HepG2 (cell line): Measurements from ENCODE around the gene REPIN1. TPM values are rescaled to one million over a fixed set of nuclear protein-coding genes. Genes with fewer than 3 reads are reported as not detected.

Experiments used
- BHLHE40 ChIP-seq: IDR thresholded peaks from 2 replicates; pipeline ENCODE4 v1.6.1; 2011; ENCODE audit warnings: low read length, improper control_type of control experiment
- HMG20B ChIP-seq: conservative IDR thresholded peaks from 2 replicates; pipeline ENCODE4 v1.6.1; 2016; ENCODE audit warnings: missing genetic modification reagents, missing compliant biosample characterization
- HNF4G ChIP-seq, 2 experiments: sonication (generic) in 1 of 2; formaldehyde crosslinking in 1 of 2; IDR thresholded peaks; 2 replicates each; pipeline versions ENCODE4 v1.4.0 to v1.6.1; 2011 to 2020; ENCODE audit warnings: borderline replicate concordance in 2 of 2, low read depth in 2 of 2, mild to moderate bottlenecking in 2 of 2, low read length in 1 of 2, missing genetic modification reagents in 1 of 2, moderate library complexity in 1 of 2
- HOXA9 ChIP-seq: sonication (generic); formaldehyde crosslinking; IDR thresholded peaks from 2 replicates; pipeline ENCODE4 v1.8.1; 2022; ENCODE audit warnings: missing genetic modification reagents, mild to moderate bottlenecking, moderate library complexity, borderline replicate concordance
- KLF16 ChIP-seq, 2 experiments: sonication (generic) in 1 of 2; formaldehyde crosslinking in 1 of 2; IDR thresholded peaks; 2 replicates each; pipeline versions ENCODE4 v1.6.1 to v1.8.0; 2016 to 2023; ENCODE audit warnings: missing genetic modification reagents in 2 of 2, missing compliant biosample characterization in 1 of 2
- MED1 ChIP-seq: sonication (generic); formaldehyde crosslinking; IDR thresholded peaks from 2 replicates; pipeline ENCODE4 v1.4.0; 2020; ENCODE audit warnings: missing genetic modification reagents
- MED8 ChIP-seq: sonication (generic); formaldehyde crosslinking; IDR thresholded peaks from 2 replicates; pipeline ENCODE4 v1.8.1; 2023; ENCODE audit warnings: mild to moderate bottlenecking, missing genetic modification reagents; ENCODE audit not compliant: insufficient replicate concordance
- MYC ChIP-seq: sonication (generic); formaldehyde crosslinking; IDR thresholded peaks from 2 replicates; pipeline ENCODE4 v1.9.0; 2021; ENCODE audit warnings: missing genetic modification reagents, borderline replicate concordance
- NFE2 ChIP-seq: sonication (generic); formaldehyde crosslinking; IDR thresholded peaks from 2 replicates; pipeline ENCODE4 v1.4.0; 2020; ENCODE audit warnings: missing genetic modification reagents
- POLR2AphosphoS5 ChIP-seq: IDR thresholded peaks from 2 replicates; pipeline ENCODE4 v1.6.1; 2012; ENCODE audit warnings: low read depth, low read length
- RAD51 ChIP-seq: fragments of 450-650 bp; IDR thresholded peaks from 2 replicates; pipeline ENCODE4 v1.6.1; 2016; ENCODE audit warnings: borderline replicate concordance
- TGIF2 ChIP-seq: IDR thresholded peaks from 2 replicates; pipeline ENCODE4 v1.6.1; 2016; ENCODE audit warnings: control low read depth, missing compliant biosample characterization
- TMF1 ChIP-seq: sonication (generic); formaldehyde crosslinking; IDR thresholded peaks from 2 replicates; pipeline ENCODE4 v1.8.1; 2022; ENCODE audit warnings: low read depth, missing genetic modification reagents
- ZBTB38 ChIP-seq: sonication (generic); formaldehyde crosslinking; IDR thresholded peaks from 2 replicates; pipeline ENCODE4 v1.5.1; 2020; ENCODE audit warnings: mild to moderate bottlenecking, missing genetic modification reagents
- ZNF230 ChIP-seq: sonication (generic); formaldehyde crosslinking; IDR thresholded peaks from 2 replicates; pipeline ENCODE4 v1.4.0; 2020; ENCODE audit warnings: mild to moderate bottlenecking, missing genetic modification reagents
- ZNF501 ChIP-seq: sonication (generic); formaldehyde crosslinking; IDR thresholded peaks from 2 replicates; pipeline ENCODE4 v1.5.1; 2020; ENCODE audit warnings: mild to moderate bottlenecking, moderate library complexity, missing genetic modification reagents
- ZNF709 ChIP-seq: sonication (generic); formaldehyde crosslinking; IDR thresholded peaks from 2 replicates; pipeline ENCODE4 v1.5.0; 2020; ENCODE audit warnings: mild to moderate bottlenecking, missing genetic modification reagents
- ZNF776 ChIP-seq: sonication (generic); formaldehyde crosslinking; IDR thresholded peaks from 2 replicates; pipeline ENCODE4 v1.4.0; 2020; ENCODE audit warnings: mild to moderate bottlenecking, missing genetic modification reagents
- polyA plus RNA-seq, 8 experiments: library from polyadenylated mRNA; depleted of rRNA in 3 of 8; stranded (reverse) in 7 of 8; unstranded in 1 of 8; fragments of >200 nt; fragmentation: Illumina TruSeq in 4 of 8; extraction: Trizol in 4 of 8; gene quantifications; 2 replicates each; pipeline versions ENCODE4 v1.2.1 to v1.2.3, GENCODE V29; 2011 to 2016; ENCODE audit warnings: low read depth in 4 of 8, missing spikeins in 1 of 8, mixed read lengths in 1 of 8; ENCODE audit not compliant: insufficient read depth in 1 of 8
- total RNA-seq, 5 experiments: library from RNA; depleted of rRNA; stranded (reverse); fragments of >200 nt; fragmentation: Illumina TruSeq; extraction: Trizol; gene quantifications; 2 replicates each; pipeline ENCODE4 v1.2.3, GENCODE V29; 2016; ENCODE audit warnings: low read depth in 1 of 5
- TF ChIP-seq, protein P1 (sequence below): sonication (generic); formaldehyde crosslinking; IDR thresholded peaks from 2 replicates; pipeline ENCODE4 v1.4.0; 2020; ENCODE audit warnings: low read depth, missing genetic modification reagents
- TF ChIP-seq, protein P2 (sequence below): sonication (generic); formaldehyde crosslinking; IDR thresholded peaks from 2 replicates; pipeline ENCODE4 v1.4.0; 2020; ENCODE audit warnings: mild to moderate bottlenecking, missing genetic modification reagents
- TF ChIP-seq, protein P3 (sequence below): sonication (generic); formaldehyde crosslinking; IDR thresholded peaks from 2 replicates; pipeline ENCODE4 v1.8.0; 2022; ENCODE audit warnings: missing genetic modification reagents, mild to moderate bottlenecking, moderate library complexity, borderline replicate concordance
- TF ChIP-seq, protein P4 (sequence below): sonication (generic); formaldehyde crosslinking; IDR thresholded peaks from 2 replicates; pipeline ENCODE4 v1.4.0; 2020; ENCODE audit warnings: low read depth, mild to moderate bottlenecking, missing genetic modification reagents

The REPIN1 gene
- total and polyA plus RNA-seq, 2 of the 13 experiments (the other 11 are each of a cell fraction or from before 2014, with no cell fraction given): 69.9 to 108 TPM

DNA sequence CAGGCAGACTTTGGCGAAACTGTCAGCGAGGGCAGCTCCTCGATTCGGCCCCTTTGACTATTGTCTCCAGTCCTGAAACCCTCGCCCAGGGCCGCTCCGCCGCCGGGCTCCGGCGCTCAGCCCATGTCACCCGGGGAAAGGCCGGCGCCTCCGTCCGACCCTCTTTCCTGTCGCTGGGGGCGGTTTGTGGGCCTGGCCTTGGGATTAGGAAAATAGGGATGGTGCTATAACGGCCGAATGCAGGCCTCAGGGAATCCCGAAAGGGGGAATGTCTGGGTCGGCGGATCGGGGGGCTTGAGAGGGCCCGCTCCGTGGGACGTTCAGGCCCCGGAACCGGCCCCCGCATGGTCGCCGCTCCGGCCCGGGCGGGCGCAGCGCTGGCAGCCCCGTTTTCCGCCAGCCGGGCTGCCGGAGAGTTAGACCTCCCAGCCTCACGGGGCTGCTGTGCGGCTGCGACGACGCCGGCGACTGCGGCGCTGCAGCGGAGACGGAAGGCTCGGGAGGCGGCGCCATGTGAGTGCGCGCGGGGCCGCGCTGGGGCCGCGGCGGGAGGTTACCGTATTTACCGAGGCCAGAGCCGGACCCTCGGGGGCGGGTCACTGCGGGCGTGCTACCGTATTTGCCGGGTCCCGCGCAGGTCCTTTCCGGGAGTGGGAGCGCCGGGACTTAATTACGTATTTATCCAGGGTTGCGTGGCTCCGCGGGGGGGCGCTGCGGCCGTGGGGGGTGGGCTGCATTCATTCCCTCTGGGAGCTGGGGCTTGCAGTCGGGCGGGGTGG is 36.4 kb downstream of the REPIN1 start (continued):
- TF ChIP-seq MED1 (peak; percentile 76), KLF16 (CRISPR knock-in tag; IDR thresholded peaks at IDR 0.05) (peak in 1 of 2 experiments; percentile 83; a peak in 1 of 4 replicates), HNF4G (IDR thresholded peaks at IDR 0.05; ENCODE audit: borderline replicate concordance, low read depth, low read length) (peak; percentile 26; the same call in 1 of the 2 replicates), HNF4G (CRISPR knock-in tag; IDR thresholded peaks at IDR 0.05; ENCODE audit: borderline replicate concordance, low read depth) (no peak), ZNF501 (CRISPR knock-in tag) (0 out of 2 replicates have a peak, but pooled peaks have one; percentile 39), TMF1 (CRISPR knock-in tag) (peak; percentile 91), ZNF709 (CRISPR knock-in tag) (peak; percentile 29; the same call in 1 of the 2 replicates), MYC (peak; percentile 86), HOXA9 (CRISPR knock-in tag) (peak; percentile 66; the same call in 1 of the 2 replicates), NFE2 (CRISPR knock-in tag) (no peak), BHLHE40 (peak; percentile 49), ZBTB38 (CRISPR knock-in tag) (no peak; the same call in 1 of the 2 replicates), HMG20B (CRISPR knock-in tag) (no peak), MED8 (CRISPR knock-in tag) (peak; percentile 70), TGIF2 (peak; percentile 71), RAD51 (no peak), POLR2AphosphoS5 (peak; percentile 52; the same call in 1 of the 2 replicates), ZNF230 (CRISPR knock-in tag) (peak; percentile 61; the same call in 1 of the 2 replicates), ZNF776 (CRISPR knock-in tag) (peak; percentile 37; the same call in 1 of the 2 replicates)
- TF ChIP-seq, protein P1, sequence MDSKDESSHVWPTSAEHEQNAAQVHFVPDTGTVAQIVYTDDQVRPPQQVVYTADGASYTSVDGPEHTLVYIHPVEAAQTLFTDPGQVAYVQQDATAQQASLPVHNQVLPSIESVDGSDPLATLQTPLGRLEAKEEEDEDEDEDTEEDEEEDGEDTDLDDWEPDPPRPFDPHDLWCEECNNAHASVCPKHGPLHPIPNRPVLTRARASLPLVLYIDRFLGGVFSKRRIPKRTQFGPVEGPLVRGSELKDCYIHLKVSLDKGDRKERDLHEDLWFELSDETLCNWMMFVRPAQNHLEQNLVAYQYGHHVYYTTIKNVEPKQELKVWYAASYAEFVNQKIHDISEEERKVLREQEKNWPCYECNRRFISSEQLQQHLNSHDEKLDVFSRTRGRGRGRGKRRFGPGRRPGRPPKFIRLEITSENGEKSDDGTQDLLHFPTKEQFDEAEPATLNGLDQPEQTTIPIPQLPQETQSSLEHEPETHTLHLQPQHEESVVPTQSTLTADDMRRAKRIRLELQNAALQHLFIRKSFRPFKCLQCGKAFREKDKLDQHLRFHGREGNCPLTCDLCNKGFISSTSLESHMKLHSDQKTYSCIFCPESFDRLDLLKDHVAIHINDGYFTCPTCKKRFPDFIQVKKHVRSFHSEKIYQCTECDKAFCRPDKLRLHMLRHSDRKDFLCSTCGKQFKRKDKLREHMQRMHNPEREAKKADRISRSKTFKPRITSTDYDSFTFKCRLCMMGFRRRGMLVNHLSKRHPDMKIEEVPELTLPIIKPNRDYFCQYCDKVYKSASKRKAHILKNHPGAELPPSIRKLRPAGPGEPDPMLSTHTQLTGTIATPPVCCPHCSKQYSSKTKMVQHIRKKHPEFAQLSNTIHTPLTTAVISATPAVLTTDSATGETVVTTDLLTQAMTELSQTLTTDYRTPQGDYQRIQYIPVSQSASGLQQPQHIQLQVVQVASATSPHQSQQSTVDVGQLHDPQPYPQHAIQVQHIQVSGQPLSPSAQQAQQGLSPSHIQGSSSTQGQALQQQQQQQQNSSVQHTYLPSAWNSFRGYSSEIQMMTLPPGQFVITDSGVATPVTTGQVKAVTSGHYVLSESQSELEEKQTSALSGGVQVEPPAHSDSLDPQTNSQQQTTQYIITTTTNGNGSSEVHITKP (CRISPR knock-in tag): no peak
- TF ChIP-seq, protein P2, sequence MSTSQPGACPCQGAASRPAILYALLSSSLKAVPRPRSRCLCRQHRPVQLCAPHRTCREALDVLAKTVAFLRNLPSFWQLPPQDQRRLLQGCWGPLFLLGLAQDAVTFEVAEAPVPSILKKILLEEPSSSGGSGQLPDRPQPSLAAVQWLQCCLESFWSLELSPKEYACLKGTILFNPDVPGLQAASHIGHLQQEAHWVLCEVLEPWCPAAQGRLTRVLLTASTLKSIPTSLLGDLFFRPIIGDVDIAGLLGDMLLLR: peak; percentile 78
- TF ChIP-seq, protein P3, sequence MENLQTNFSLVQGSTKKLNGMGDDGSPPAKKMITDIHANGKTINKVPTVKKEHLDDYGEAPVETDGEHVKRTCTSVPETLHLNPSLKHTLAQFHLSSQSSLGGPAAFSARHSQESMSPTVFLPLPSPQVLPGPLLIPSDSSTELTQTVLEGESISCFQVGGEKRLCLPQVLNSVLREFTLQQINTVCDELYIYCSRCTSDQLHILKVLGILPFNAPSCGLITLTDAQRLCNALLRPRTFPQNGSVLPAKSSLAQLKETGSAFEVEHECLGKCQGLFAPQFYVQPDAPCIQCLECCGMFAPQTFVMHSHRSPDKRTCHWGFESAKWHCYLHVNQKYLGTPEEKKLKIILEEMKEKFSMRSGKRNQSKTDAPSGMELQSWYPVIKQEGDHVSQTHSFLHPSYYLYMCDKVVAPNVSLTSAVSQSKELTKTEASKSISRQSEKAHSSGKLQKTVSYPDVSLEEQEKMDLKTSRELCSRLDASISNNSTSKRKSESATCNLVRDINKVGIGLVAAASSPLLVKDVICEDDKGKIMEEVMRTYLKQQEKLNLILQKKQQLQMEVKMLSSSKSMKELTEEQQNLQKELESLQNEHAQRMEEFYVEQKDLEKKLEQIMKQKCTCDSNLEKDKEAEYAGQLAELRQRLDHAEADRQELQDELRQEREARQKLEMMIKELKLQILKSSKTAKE (CRISPR knock-in tag): peak; percentile 77
- TF ChIP-seq, protein P4, sequence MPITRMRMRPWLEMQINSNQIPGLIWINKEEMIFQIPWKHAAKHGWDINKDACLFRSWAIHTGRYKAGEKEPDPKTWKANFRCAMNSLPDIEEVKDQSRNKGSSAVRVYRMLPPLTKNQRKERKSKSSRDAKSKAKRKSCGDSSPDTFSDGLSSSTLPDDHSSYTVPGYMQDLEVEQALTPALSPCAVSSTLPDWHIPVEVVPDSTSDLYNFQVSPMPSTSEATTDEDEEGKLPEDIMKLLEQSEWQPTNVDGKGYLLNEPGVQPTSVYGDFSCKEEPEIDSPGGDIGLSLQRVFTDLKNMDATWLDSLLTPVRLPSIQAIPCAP: peak; percentile 79; the same call in 1 of the 2 replicates
